K562 (cell line): ENCODE results near the gene IARS1.

ENCODE experiments used
- SIN3A ChIP-seq, 2 experiments: fragments of 150-350 bp in 1 of 2; IDR thresholded peaks; 2 replicates each; pipeline ENCODE4 v1.6.1; 2011 to 2016; ENCODE audit warnings: borderline replicate concordance in 2 of 2, low read depth in 2 of 2, low read length in 2 of 2, mild to moderate bottlenecking in 2 of 2, moderate library complexity in 2 of 2; ENCODE audit not compliant: control insufficient read depth in 1 of 2
- ZNF707 ChIP-seq: fragments of 250-450 bp; sonication (Bioruptor Pico); conservative IDR thresholded peaks from 2 replicates; pipeline ENCODE4 v1.8.0; 2022; ENCODE audit warnings: inconsistent platforms, mild to moderate bottlenecking, moderate library complexity
- TF ChIP-seq, protein P1 (sequence below), 3 experiments: IDR thresholded peaks in 2 of 3; conservative IDR thresholded peaks in 1 of 3; 2 replicates each; pipeline ENCODE4 v1.5.1; 2011 to 2012; ENCODE audit warnings: low read length in 3 of 3, mild to moderate bottlenecking in 3 of 3, control low read depth in 2 of 3, improper control_type of control experiment in 1 of 3, inconsistent platforms in 1 of 3, low read depth in 1 of 3, mixed read lengths in 1 of 3, moderate library complexity in 1 of 3; ENCODE audit not compliant: insufficient read depth in 2 of 3

- no peak for TF ChIP-seq SIN3A (IDR thresholded peaks at IDR 0.05; ENCODE audit: borderline replicate concordance in 2 of 2, control insufficient read depth in 1 of 2, low read depth in 2 of 2, low read length in 2 of 2)
- TF ChIP-seq ZNF707 (CRISPR knock-in tag): no peak
- TF ChIP-seq, protein P1, sequence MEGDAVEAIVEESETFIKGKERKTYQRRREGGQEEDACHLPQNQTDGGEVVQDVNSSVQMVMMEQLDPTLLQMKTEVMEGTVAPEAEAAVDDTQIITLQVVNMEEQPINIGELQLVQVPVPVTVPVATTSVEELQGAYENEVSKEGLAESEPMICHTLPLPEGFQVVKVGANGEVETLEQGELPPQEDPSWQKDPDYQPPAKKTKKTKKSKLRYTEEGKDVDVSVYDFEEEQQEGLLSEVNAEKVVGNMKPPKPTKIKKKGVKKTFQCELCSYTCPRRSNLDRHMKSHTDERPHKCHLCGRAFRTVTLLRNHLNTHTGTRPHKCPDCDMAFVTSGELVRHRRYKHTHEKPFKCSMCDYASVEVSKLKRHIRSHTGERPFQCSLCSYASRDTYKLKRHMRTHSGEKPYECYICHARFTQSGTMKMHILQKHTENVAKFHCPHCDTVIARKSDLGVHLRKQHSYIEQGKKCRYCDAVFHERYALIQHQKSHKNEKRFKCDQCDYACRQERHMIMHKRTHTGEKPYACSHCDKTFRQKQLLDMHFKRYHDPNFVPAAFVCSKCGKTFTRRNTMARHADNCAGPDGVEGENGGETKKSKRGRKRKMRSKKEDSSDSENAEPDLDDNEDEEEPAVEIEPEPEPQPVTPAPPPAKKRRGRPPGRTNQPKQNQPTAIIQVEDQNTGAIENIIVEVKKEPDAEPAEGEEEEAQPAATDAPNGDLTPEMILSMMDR (IDR thresholded peaks at IDR 0.05 in 2 of 3, conservative IDR thresholded peaks at IDR 0.05 in 1 of 3; ENCODE audit: insufficient read depth in 2 of 3, low read depth in 1 of 3, low read length in 3 of 3): no peak
These were observed 18.0 kb downstream of the IARS1 start for GRCh38 chr9:92275541-92275940.
